Measurements from ENCODE around the gene TMOD2.

Gene TMOD2

GRCh38 chr15:51736751-51737521, 14.5 kb upstream of the TMOD2 start:
- peak; percentile 59 for DNase-seq

DNA sequence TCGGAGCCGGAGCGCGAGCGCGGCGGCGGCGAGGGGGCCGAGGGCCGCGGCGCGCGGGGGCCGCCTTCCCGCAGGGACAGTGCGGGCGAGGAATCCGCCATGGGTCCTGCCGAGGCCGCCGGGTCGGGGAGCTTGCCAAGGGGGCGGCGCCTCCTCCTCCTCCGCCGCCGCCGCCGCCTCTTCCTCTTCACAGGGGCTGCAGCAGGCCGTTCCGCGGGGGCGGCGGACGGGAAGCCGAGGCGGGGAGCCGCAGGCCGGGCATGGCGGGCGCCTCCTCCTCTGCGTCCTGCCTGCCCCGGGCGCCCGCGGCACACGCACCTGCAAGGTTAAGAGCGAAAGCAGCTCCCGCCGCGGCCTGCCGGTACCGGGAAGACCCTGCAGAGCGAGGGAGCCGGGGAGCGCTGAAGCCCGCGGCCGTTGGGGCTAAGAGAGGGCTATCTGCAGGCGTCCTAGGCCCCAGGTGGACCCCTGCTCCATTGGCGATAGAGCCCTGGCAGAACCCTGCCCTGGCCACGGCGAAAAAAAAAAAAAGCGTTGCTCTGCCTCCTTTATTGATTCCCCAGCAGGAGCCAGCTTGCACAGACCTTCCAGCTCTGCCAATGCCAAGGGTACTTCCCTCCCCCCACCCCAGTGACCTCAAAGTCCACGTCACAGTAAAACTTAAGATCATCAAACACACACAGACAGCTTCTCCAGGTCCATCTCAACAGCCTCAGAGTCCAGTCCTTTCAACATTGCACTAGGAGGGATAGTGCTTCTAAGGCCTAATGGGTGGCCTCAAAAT, 13.7 kb upstream of the TMOD2 start, which contains the start of gene LYSMD2:
Gene LYSMD2, minus strand, starts transcription at position 134 of the 784 bp plus-strand sequence. Its CDS starts 33 bp downstream, at position 101.
- peak; percentile 56 for DNase-seq

DNA sequence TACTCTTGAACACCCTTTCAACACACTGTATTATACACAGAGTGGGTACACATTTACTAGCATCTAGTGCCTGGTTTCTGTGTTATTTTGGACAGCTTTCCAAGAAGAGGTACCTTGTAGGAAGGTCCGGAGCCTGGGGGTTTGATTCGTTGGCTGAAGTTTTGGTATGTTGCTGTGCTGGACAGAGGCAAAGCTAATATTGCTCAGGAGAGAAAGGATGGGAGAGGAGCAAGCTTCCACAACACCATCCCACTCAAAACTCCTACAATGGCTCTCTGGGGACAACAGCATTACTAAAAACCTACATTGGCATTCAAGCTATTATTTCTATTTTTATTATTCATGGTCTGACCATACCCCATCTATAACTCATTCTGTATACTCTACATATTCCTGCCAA, 12.8 kb upstream of the TMOD2 start:
- no peak for DNase-seq

GRCh38 chr15:51739061-51739712, 12.2 kb upstream of the TMOD2 start:
- no peak for DNase-seq

DNA sequence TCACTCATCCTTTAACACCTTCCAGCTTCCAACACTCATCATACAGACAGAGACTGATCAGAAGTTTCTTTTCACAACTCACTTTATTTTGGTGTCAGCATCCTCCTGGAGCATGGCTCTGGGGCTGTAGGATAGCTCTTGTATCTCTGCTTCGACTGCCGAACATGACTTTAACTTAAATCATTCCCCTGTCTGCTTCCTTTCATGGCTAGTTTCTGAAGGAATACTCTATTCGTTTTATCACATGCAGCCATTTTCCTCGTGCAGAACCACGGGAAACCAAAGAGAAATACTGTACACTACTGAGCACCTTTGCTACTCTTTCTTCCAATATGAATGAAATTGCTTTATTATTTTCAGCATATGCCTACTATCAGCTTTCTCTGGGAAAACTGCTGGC, 2.1 kb upstream of the TMOD2 start:
- no peak for DNase-seq

- no peak for DNase-seq
Measured at GRCh38 chr15:51750186-51750585, 1.2 kb upstream of the TMOD2 start.

DNA sequence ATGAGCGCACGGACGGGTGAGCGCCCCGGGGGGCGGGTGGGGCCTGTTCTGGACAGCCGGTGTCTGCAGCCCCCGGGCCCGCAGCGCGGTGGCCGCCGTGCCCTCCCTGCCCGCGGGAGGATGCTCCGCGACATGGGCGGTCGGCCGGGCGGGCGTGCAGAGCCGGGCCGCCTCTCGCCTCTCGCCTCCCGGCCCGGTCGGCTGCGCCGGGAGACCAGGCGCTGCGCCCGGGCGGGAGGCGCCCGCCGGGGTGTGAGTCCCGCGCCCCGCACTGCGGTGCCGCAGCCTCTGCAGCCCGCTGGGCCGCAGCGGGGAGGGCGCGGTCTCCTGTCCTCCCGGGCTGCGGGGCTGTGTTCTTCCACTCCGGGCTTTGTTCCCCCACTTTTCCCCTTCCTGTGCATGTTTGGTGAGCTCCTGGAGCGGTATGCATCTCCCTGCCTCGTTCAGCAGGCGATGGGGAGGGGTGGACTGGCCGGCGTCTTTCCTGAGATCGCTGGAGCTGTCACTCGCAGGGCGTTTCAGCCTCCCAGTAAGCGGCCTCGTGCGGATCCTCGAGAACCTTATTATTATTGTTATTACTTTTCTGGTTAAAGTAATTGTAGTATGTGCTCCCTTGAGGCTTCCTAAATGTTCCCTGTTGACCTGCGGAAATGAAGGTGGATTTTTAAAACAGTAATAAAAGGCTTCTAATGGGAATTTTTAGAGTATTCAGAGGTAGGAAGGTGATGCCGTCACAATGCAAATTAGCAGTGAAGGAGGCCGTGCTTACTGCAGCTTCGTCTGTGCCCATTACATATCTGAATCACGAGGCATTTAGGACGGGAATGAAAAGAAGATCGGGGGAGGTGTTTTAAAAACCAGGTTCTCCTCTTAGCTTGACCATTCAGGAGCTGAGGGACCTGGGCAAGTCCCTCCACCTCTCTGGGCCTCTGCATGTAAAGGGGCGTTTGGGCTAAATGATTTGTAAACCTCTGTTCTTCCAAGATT, 593 bp downstream of the TMOD2 start:
- no peak for DNase-seq

DNA sequence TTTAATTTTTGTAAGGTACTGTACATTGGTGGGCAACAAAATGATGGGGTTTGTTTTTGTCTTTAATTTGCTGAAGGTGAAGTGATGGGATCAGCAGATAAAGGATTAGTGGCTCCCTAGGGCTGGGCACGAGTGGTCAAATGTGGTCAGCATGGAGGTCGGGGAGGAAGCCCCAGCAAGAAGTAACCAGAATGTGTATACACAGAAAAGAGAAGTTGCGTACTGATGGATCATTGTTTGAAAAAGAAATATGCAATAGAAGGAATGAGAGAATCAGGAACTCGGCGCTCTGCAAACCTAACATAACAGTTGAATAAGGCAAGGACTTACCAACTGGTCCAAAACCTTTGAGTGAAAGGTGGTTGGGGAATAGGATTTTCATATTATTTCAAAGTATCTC, 1.5 kb downstream of the TMOD2 start:
- no peak for DNase-seq

DNA sequence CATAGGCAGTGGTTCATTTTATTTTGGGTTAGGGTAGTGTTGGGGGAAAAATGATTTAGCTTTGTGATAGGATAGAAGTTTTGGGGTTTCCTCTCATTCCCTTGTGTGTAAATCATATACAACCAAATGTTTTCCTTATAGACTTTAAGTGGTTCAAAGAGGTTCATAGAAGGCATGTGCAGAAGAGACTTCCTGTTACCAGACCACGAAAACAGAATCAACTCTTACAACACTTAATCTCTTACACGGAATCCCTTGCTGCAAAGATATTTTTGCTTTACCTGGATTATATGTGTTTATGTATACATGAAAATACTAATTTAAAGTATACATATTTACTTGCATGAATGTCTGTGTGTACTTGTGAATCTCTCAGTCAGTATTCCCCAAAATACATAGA, 2.9 kb downstream of the TMOD2 start:
- no peak for DNase-seq

DNA sequence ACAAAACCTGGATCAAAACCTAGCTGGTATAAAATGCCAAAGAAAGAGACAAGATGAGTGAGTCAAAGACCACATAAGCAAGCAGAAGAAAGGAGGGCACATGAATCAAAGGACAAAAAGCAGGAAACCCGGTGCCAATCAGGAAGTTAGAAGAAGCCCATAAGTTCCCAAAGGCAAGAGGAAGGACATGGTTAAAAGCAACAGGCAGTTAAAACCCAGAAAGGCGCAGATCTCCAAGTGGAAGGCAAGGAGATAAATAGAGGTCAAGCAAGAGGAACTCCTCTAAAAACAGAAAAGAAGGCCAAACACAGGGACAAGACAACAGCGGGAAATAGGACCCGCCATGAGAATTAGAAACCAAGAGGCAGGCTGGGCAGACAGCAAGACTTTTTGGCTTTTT, 4.4 kb downstream of the TMOD2 start:
- DNase-seq: no peak

- no peak for DNase-seq
Measured at GRCh38 chr15:51756482-51756881, 5.1 kb downstream of the TMOD2 start.

GRCh38 chr15:51757450-51757849, 6.1 kb downstream of the TMOD2 start:
- no peak for DNase-seq

DNA sequence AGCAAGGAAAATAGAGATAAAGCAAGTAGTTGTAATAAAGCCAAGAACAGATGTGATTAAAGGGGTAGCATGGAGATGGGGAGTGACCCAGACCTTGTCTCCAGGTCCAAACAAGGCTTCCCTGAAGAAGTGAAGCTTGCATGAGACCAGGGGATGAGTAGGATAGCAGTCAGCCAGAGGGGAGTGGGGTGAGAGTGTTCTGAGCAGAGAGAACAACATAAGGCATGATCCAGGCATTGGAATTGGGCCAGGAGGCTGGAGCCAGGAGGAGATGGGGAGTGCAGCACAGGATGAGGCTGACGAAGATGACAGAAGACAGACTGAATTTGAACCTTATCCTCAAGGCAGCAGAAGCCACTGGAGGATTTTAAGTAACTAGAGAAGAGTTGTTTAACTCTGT, 7.2 kb downstream of the TMOD2 start:
- no peak for DNase-seq

DNA sequence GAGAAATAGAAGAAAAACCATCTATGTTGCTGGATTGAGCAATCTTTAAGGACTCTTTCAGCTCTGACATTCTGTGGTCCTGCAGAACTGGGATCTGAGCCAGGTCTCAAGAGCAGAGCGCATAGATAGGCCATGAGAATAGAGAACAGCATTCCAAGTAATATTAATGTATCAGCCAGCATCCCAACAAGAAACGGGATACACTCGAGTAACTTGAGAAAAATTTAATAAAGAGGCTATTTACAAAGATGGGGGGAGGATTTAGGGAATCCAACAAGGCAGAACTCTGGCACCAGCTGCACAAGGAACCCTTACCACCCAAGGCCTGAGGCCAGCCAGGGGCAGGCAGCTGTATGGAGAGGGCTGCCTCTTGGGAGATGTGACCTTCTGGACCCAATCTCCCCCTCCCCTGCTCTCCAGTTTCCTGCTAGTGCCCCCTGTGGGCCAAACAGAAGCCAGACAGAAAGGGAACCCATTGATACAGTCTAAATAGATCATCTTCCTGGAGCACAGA, 8.2 kb downstream of the TMOD2 start:
- DNase-seq: no peak

DNA sequence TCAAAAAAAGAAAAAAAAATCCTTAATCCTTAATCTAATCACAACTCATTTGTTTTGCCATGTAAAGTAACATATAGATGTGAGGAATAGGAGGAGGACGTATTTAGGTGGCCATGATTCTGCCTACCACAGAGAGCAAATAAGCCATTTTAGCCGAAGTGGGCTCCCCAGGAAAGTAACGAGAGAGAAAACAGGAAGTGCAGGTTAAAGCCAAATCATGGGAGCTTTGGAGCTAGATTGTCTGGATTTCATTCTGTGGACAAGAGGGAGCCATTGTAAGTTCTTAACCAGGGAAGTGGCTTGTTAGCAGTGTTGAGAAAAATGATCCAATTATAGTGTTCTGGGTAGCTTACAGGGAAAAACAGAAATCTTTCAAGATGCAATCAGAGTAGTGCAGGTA, 9.4 kb downstream of the TMOD2 start:
- DNase-seq: no peak

- no peak for DNase-seq
Measured at GRCh38 chr15:51765751-51766150, 14.4 kb downstream of the TMOD2 start.

- no peak for DNase-seq
Measured at GRCh38 chr15:51766341-51766740, 14.9 kb downstream of the TMOD2 start.

DNA sequence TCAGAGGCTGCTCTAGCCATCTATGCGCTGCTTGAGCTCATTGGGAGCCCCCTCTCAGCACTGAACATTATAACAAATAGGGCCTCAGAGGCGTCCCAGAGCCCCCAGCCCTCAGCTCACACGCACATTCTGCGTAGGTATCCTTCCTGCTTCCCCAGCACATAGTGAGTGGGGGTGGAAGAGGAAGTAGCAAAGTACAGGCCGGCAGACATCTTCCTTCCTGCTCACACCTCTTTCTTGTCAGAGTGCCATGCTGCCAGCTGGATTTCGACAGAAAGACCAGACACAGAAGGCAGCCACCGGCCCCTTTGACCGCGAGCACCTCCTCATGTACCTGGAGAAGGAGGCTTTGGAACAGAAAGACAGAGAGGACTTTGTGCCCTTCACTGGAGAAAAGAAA, 16.6 kb downstream of the TMOD2 start:
- no peak for DNase-seq

GRCh38 chr15:51770902-51771301, 19.5 kb downstream of the TMOD2 start:
- no peak for DNase-seq

DNA sequence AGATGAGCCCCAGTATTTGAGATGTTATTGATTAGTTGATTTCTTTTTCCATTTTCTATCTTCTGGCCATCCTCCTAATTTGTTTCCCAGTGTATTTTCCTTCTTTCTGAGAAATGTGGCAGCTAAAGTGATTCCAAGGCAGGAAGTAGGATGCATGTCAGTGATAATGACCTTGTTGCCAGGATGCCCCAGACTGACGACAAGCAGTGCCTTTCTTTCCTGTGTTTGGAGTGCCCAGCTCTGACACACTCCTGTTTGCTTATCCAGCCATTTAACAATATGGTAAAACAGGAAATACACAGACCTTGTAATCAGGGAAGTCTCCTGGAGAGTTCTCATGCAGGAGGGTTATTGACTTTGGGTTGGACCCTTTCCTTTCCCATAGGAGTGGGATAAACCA, 20.4 kb downstream of the TMOD2 start:
- DNase-seq: no peak

DNA sequence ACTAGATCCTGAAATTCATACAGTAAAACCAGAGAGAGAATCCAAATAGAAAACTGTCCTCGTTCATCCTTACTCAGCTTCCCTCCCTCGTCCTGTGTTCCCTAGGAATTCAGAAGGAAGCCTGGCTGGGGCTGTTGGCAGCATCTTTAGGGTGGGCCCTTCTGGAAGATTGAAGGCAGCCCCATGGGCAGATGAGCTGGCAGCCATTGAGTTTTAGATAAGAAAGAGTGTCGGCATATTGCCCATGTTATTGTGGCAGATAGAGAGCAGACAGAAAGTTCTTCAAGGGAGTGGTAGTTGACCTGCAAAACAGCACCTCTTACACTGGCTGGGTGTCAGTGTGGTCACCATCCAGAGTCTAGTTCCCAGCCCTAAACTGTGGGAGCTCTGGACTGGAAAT, 23.5 kb downstream of the TMOD2 start:
- no peak for DNase-seq
